Measurements from ENCODE around the gene OTOF.

GRCh38 chr2:26458365-26459042, 19.4 kb downstream of the OTOF start:
- no peak for TF ChIP-seq CTCF (IDR thresholded peaks at IDR 0.05)
- TF ChIP-seq EZH2 (IDR thresholded peaks at IDR 0.05): no peak

Data from neural progenitor cell (in vitro differentiated cells).